ENCODE data around the gene RHOBTB1. TPM values are rescaled to one million over a fixed set of nuclear protein-coding genes. Genes with fewer than 3 reads are reported as not detected.
A peak's percentile ranks its signal among the peaks of the same experiment; 100 is the strongest.

RHOBTB1 gene
- total and polyA plus RNA-seq, 3 donors from 2014 or later, result 38.1 to 47.1 (median 44.7) TPM

DNA sequence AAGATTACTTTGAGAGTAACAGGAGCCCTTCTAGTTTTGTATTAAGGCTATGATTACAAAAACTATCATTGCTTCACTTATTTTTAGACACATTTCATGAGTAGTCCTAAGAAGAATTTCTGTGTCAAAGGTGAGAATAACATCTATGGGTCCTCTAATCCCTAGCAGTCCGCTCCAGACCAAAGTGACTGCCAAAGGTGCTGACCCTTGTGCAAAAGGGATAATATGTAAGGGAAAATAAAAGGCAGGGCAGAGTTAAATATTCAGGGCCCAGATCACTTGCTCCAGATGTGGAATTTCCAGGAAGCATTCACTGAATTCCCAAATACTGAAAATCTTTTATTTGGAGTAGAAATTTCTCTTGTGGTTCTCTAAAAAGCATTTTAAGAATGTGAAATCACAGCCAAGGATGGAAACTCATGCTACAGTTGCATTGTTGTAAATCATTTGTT is 29.3 kb downstream of the RHOBTB1 start:
- Histone ChIP-seq H3K27me3 (no peaks in the 10 kb centered on the region), H3K27ac (no peak overlapping the region), H3K4me3 (no peak overlapping the region), H3K36me3 (ENCODE audit: low read depth, missing control alignments) (no peaks in the 10 kb centered on the region), H3K4me1 (no peaks in the 10 kb centered on the region), H3K9me3 (no peaks in the 10 kb centered on the region)
- peak; percentile 77 for DNase-seq
- WGBS, 2 donors, result 47 to 65% methylated on average over 1 of the region's 1 CpG
- intact Hi-C loops (cut with DNase I; ENCODE audit: low total_unique reads), result no loop called here
- no peak for TF ChIP-seq POLR2A (IDR thresholded peaks at IDR 0.05)
- TF ChIP-seq, protein P1, sequence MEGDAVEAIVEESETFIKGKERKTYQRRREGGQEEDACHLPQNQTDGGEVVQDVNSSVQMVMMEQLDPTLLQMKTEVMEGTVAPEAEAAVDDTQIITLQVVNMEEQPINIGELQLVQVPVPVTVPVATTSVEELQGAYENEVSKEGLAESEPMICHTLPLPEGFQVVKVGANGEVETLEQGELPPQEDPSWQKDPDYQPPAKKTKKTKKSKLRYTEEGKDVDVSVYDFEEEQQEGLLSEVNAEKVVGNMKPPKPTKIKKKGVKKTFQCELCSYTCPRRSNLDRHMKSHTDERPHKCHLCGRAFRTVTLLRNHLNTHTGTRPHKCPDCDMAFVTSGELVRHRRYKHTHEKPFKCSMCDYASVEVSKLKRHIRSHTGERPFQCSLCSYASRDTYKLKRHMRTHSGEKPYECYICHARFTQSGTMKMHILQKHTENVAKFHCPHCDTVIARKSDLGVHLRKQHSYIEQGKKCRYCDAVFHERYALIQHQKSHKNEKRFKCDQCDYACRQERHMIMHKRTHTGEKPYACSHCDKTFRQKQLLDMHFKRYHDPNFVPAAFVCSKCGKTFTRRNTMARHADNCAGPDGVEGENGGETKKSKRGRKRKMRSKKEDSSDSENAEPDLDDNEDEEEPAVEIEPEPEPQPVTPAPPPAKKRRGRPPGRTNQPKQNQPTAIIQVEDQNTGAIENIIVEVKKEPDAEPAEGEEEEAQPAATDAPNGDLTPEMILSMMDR (IDR thresholded peaks at IDR 0.05), result no peak

DNA sequence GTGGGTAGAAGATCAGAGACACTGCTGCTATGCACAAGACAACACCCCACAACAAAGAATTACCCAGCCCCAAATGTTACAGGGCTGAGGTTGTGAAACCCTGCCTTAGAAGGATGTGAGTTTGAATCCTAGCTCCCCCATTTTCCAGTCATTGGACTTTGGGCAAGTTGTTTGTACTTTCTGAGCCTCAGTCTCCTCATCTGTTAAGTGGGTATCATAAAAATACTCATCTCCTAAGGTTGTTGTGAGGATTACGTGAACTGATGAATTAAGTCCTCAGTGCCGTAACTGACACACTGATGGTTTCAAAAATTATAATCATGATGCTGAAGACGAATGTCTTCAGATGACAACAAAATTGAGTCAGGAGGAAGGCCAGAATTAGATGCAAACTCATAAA is 30.3 kb downstream of the RHOBTB1 start:
- intact Hi-C loops (cut with DNase I; ENCODE audit: low total_unique reads), result no loop called here
- WGBS, 2 donors, result 87 to 99% methylated on average over 3 of the region's 3 CpGs
- no peaks in the 10 kb centered on the region for H3K4me1 ChIP-seq
- H3K4me3 ChIP-seq, result no peak overlapping the region
- no peaks in the 10 kb centered on the region for H3K36me3 ChIP-seq (ENCODE audit: low read depth, missing control alignments)
- no peak for DNase-seq
- no peaks in the 10 kb centered on the region for H3K27me3 ChIP-seq
- no peak overlapping the region for H3K27ac ChIP-seq
- H3K9me3 ChIP-seq, result no peaks in the 10 kb centered on the region
- no peak for TF ChIP-seq POLR2A (IDR thresholded peaks at IDR 0.05)
- TF ChIP-seq, protein P1 (IDR thresholded peaks at IDR 0.05), result no peak

DNA sequence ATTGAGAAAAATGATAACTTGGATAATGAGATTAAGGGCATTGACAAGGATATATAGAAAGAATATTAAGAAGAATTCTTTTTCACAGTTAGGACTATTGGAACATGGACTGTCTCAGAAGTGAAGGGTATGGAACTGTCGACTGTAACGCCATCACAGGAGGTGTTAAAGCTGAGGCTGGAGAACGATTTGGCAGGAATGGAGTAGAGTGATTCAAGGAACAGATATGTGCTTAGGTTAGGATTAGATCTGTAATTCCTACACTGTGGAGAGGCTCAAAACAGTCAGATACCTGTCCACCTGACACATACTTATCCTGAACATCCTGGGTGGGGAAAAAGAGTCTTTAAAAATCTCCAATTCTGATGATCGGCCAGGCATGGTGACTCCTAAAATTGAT is 30.9 kb downstream of the RHOBTB1 start:
- Histone ChIP-seq H3K36me3 (ENCODE audit: low read depth, missing control alignments) (no peaks in the 10 kb centered on the region), H3K27ac (no peak overlapping the region), H3K4me3 (no peak overlapping the region), H3K27me3 (no peaks in the 10 kb centered on the region), H3K9me3 (no peaks in the 10 kb centered on the region), H3K4me1 (no peaks in the 10 kb centered on the region)
- TF ChIP-seq, protein P1 (IDR thresholded peaks at IDR 0.05), result no peak
- no peak for TF ChIP-seq POLR2A (IDR thresholded peaks at IDR 0.05)
- intact Hi-C loops (cut with DNase I; ENCODE audit: low total_unique reads), result no loop called here
- no peak for DNase-seq
- WGBS, 2 donors, result 88 to 94% methylated on average over 4 of the region's 4 CpGs

DNA sequence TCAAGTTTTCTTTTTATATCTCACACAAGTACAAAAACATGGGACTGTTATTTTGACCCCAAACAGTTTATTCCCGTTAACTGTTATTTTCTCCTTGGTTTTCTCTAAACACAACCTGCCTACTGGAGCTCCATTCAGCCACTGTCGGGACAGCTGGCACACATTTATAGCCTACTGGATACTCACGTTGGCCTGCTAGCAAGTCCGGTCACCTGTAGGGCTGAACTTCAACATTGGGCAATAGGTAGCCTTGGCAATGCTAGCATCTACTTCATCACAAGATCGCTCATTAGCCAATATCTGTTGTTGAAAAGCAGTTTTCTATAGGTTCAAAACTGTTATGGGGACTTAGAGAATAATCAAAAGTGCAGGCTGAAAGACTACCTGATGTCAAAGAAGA is 32.3 kb downstream of the RHOBTB1 start:
- WGBS, 2 donors, result 84 to 87% methylated on average over 5 of the region's 5 CpGs
- Histone ChIP-seq H3K27ac (peak overlapping the region in 1 of 2 donors; percentile 45), H3K27me3 (no peaks in the 10 kb centered on the region), H3K36me3 (ENCODE audit: low read depth, missing control alignments) (no peaks in the 10 kb centered on the region), H3K9me3 (no peaks in the 10 kb centered on the region), H3K4me1 (no peaks in the 10 kb centered on the region), H3K4me3 (no peak overlapping the region)
- intact Hi-C loops (cut with DNase I; ENCODE audit: low total_unique reads), result no loop called here
- no peak for DNase-seq
- no peak for TF ChIP-seq POLR2A (IDR thresholded peaks at IDR 0.05)
- TF ChIP-seq, protein P1 (IDR thresholded peaks at IDR 0.05), result no peak

DNA sequence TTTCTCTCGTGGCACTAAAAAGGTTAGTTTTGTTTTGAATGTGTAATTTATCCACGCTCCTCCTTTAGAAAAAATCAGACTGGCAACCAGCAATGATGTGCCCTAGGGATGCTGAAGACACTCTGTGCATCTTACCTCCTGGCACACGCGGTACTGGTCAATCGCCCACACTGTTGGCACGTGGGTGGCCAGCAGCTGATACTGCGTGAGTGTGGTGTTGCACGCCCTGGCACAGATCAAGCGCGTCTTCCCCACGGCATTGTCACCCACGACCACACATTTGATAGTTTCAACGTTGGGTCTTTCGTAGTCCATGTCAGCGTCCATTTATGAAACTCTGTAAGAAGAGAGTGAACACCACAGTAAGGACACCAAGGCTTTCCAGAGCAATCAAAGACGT is 32.8 kb downstream of the RHOBTB1 start:
- no peak overlapping the region for H3K4me3 ChIP-seq
- H3K4me1 ChIP-seq, result peaks cover 3% of the 10 kb centered on the region
- intact Hi-C loops (cut with DNase I; ENCODE audit: low total_unique reads), result no loop called here
- H3K9me3 ChIP-seq, result no peaks in the 10 kb centered on the region
- 72 to 87% methylated on average over 16 of the region's 16 CpGs for WGBS, 2 donors
- no peak for DNase-seq
- no peaks in the 10 kb centered on the region for H3K27me3 ChIP-seq
- H3K36me3 ChIP-seq (ENCODE audit: low read depth, missing control alignments), result no peaks in the 10 kb centered on the region
- TF ChIP-seq POLR2A (IDR thresholded peaks at IDR 0.05), result no peak
- TF ChIP-seq, protein P1 (IDR thresholded peaks at IDR 0.05), result no peak
- peak overlapping the region in 1 of 2 donors; percentile 48 for H3K27ac ChIP-seq
